ENCODE results near the gene INF2. TPM values are rescaled to one million over a fixed set of nuclear protein-coding genes. Genes with fewer than 3 reads are reported as not detected.

Gene INF2
- total RNA-seq, 1 donor from 2014 or later = 41.2 TPM

DNA sequence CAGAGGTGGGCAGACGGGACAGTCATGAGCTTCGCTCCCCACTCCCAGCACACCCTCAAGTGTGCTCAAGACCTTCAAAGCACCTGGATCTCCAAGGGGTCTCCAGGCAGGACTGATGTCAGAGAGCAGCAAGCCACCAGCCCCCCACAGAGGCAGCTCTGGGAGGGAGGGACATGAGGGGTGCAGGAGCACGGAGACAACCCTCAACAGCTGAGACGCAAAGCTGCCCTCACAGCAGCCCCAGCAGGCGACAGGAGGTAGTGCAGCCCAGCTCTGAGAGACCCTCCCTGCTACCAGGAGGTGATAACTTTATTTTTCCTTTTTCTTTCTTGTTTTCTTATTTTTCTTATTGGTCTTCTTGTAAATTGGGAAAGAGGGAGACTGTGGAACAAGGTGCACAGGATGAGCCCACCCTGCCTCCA lies 81.4 kb downstream of the INF2 start:
- intact Hi-C loops (cut with DNase I) = no loop called here
- DNase-seq (ENCODE audit: low spot score) = no peak

DNA sequence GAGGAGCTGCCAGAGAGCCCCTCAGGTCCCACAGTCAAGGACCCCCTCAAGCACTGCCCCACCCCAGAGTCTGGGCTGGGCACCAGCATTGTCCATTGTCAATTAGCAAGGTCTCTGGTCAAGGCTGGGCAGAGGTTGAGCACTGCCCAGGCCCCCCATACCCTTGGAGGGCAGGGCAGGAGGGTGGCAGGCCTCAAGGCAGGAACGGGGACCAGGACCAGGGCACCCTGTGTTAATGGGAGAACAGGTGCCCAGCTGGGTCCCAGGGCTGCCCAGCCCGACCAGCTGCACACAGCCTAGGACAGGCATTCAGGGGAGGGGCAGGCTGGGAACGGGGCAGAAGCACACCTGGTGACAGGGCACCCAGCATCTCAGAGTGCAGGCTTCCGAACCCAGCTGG lies 82.0 kb downstream of the INF2 start:
- no peak for DNase-seq (ENCODE audit: low spot score)
- intact Hi-C loops (cut with DNase I) = no loop called here

Small RNA genes within 50 kb of the gene (microRNA-seq; reads per million reads assigned to microRNA genes)
- gene MIR4710 = not detected

Other genes starting within 250 kb of the INF2 start
- 67.8 TPM for gene C14orf180, start 109.9 kb upstream of the INF2 start, total RNA-seq
- gene TMEM179, start 84.8 kb upstream of the INF2 start, total RNA-seq = 0.89 TPM
- 114 TPM for gene ADSS1, start 34.6 kb downstream of the INF2 start, total RNA-seq
- gene SIVA1, start 63.5 kb downstream of the INF2 start, total RNA-seq = 50.9 TPM
- gene AKT1, start 106.1 kb downstream of the INF2 start, total RNA-seq = 172 TPM
- gene ZBTB42, start 111.5 kb downstream of the INF2 start, total RNA-seq = 8.6 TPM
- 19.2 TPM for gene CEP170B, start 175.7 kb downstream of the INF2 start, total RNA-seq
- 0.51 TPM for gene PLD4, start 235.3 kb downstream of the INF2 start, total RNA-seq

All from cardiac septum (tissue), 1 donor.